ENCODE data around the gene SKOR2.

DNA sequence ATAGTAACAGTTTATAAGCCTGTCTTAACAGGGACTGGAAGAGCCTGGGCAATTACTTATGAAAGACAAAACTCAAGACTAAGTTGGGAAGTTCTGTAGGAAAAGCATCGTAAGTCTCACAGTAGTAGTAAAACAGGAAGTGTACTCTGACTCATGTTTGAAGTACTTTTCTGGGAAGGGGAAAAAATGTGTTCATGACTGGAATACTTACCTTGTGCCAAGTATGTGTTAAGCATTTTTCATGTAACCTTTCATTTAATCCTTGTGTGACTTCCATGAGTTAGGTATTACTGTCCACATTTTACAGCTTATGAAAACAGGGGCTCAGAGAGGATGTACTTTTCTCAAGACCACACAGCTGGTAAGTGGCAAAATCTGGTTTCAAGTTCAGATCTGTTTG lies 13.7 kb upstream of the SKOR2 start:
- TF ChIP-seq POLR2A (IDR thresholded peaks at IDR 0.05) (no peak), CTCF (IDR thresholded peaks at IDR 0.05) (no peak), POLR2AphosphoS5 (IDR thresholded peaks at IDR 0.05; ENCODE audit: insufficient read depth in 1 of 2, low read depth in 1 of 2) (no peak)

Measured in vagina (tissue), 2 donors.